Suppressor macrophage treated with lipopolysaccharide for 4 hours (primary cell): ENCODE results near the gene FAM167B.

Experiments
- DNase-seq: peaks from one replicate; pipeline ENCODE4 v3.0.0-alpha.2; 2020

The FAM167B gene

GRCh38 chr1:32246888-32247273, at the start of gene FAM167B:
FAM167B (plus strand) TSS chr1:32247222; CDS start chr1:32247422, 200 bp downstream.
- no peak for DNase-seq

DNA sequence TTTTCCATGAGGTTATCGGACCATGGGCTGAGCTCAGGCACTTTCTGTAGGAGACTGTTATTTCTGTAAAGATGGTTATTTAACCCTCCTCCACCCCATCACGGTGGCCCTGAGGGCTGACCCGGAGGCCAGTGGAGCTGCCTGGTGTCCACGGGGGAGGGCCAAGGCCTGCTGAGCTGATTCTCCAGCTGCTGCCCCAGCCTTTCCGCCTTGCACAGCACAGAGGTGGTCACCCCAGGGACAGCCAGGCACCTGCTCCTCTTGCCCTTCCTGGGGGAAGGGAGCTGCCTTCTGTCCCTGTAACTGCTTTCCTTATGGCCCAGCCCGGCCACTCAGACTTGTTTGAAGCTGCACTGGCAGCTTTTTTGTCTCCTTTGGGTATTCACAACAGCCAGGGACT, 49.2 kb upstream of the FAM167B start:
- no peak for DNase-seq

GRCh38 chr1:32198237-32199042, 48.6 kb upstream of the FAM167B start:
- no peak for DNase-seq

DNA sequence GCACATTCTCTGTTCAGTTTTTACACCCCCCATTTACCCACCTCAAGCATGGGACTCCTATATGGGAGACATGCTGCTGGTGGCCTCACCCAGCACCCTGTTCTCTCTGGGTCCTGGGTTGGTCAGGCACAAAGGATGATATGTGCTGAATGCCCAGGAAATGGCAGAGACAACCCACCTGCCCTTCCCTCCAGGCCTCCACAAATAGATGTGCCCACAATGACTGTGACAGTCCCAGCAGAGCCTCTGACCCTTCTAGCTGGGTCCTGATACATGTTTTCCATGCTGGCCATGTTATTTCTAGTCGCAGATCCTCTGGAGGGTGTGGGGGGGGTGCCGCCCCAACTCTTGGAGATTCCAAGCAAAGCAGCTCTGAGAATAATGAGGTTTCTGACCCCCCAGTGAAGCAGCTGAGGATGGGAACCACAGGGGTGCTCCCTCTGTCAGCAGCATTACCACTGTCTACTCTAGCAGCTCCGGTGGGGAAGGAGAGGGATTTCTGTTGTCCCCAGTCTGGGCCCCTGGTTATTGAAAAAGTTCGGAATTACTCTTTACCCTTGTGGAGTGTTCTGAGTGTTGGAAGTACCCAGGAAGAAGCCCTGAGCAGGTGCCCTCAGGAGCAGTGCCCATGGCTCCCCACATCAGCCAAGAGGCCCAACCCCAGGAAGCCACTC, 47.8 kb upstream of the FAM167B start:
- no peak for DNase-seq

DNA sequence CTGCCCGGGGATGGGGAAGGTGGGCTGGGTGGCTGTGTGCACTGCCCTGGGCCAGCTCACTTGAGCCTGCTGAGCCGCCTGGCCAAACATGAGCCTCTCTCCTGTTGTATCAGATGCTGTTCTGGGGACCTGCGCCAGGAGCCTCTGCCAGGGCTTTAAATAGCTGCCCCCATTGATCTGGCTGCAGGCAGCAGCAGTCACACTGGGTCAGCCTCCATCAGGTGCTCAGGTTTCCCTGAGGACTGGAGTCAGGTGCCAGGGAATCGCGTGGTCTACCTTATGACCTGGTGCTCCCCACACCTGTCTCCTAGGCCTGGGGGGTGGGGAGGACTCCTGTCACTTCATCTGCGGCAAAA, 47.3 kb upstream of the FAM167B start:
- DNase-seq = no peak

DNA sequence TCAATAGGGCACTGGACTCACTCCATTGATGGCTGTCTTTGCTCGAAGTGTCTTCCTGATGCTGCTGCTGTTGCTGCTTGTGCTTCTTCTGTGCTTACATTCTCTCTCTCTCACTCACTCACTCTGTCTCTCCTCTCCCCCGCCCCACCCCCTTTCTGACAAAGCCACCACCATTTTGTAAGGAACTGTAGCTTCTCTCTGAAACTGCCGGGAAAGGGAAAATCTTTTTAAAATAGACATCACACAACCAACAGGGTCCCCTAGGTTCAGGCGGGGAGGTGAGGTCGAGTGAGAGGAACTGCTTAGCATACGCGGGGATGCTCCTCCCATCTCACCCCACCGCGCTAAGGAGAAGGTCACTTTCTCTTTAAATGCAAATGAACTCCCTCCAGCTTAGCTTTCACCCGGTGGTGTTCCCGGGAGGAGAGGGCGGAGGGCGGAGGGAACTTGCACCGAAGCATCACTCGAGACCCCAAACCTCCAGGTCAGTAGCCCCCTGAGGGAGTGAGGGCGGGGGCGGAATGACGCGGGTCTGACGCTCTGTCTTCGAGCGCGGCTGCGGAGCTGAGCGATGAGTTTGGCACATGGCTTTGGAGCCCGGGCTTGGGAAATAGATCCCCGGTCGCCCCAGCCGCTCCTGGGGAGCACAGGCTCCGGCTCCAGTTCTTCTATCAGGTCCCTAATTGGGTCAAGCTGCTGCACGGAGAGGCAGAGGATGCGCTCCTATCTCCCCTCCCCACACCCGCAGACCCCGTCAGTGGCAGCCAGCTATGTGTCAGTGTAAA, 46.6 kb upstream of the FAM167B start, which contains the start of gene CCDC28B:
CCDC28B (plus strand) TSS at position 370 of the 785 bp plus-strand sequence. CDS start 1,341 bp downstream, outside the sequence.
- DNase-seq = peak; percentile 40

- peak; percentile 40 for DNase-seq
Observed at GRCh38 chr1:32201011-32201855, 45.8 kb upstream of the FAM167B start.

GRCh38 chr1:32204943-32205361, 42.1 kb upstream of the FAM167B start:
- no peak for DNase-seq

DNA sequence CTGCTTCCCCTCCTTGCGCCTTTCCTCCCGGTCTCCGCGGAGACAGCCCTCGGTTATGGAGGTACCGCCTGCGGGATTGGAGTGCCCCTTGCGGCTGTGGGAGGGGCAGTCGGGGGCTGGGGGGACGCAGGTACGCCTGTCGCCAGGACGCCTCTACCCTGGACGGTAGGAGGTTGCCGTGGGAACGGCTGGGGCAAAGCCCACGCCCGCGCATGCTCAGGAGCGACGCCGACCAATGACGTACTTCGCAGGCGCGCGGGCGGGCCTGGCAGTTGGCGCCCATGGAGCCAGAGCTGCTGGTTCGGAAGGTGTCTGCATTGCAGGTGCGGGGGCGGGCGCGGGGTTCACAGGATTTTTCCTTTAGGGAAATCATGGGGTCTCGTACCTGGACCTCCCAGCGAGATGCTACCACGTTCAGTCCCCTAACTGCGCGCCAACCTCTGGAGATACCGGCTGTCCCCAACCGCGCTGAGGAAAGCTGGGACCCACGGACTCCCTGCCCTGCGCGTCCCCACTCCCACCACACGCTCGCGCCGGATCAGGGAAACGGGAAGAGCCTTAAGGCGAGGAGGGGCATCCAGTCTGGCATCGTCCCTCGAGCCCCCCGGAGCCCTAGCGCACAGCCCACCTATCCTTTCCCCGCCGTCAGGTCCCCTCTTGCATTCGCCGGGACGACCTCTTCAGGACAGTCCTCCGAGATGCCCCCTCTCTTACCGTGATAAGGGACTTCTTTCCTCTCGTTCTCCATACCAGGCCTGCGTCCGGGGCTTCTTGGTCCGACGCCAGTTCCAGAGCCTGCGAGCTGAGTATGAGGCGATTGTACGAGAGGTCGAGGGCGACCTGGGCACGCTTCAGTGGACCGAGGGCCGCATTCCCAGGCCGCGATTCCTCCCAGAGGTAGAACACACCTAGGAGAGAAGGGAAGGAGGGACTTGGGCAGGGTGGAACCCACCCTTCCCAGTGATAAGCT, 41.3 kb upstream of the FAM167B start, which contains the start of gene IQCC:
IQCC (plus strand) TSS at position 271 of the 970 bp plus-strand sequence; CDS start at position 282, 11 bp downstream.
- peak; percentile 86 for DNase-seq

GRCh38 chr1:32208469-32208868, 38.6 kb upstream of the FAM167B start:
- DNase-seq = no peak

DNA sequence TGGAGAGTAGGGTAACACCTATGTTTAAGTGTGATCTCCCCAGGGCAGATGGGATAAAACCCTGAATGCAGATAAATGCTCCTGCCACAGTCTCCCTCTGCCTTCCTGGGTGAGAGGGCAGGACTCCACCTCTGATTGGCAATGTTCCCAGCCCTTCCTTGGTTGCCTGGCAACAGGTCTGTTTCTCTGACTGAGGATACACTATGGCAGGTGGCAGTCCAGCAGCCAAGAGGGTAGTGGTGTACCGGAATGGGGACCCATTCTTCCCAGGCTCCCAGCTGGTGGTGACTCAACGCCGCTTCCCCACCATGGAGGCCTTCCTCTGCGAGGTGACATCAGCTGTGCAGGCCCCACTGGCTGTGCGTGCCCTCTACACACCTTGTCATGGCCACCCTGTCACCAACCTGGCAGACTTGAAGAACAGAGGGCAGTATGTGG, 38.1 kb upstream of the FAM167B start, which contains the start of gene DCDC2B:
DCDC2B (plus strand) TSS at position 199 of the 438 bp plus-strand sequence; CDS start at position 204, 5 bp downstream.
- no peak for DNase-seq

- peak; percentile 76 for DNase-seq
Observed at GRCh38 chr1:32215629-32216480, 31.2 kb upstream of the FAM167B start.

DNA sequence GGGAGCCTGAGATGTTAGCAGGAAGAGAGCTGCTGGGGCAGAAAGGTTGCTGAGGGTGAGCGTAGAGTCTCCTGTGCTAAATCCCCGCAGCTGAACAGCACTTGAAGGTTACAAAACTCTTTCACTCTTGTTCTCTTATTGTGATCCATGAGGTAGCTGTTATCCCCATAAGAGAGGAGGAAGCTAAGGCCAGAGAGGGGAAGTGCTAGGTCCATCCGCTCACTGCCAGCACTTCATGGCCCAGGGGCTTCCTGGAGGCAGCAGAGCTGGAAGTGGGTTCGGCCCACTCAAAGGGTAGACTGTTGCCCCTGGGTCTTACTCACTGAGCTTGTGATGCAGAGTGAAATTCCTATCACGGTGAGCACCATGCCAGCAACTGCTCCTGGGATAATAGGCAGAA, 30.5 kb upstream of the FAM167B start:
- DNase-seq = no peak

- no peak for DNase-seq
Observed at GRCh38 chr1:32219022-32219421, 28.0 kb upstream of the FAM167B start.

DNA sequence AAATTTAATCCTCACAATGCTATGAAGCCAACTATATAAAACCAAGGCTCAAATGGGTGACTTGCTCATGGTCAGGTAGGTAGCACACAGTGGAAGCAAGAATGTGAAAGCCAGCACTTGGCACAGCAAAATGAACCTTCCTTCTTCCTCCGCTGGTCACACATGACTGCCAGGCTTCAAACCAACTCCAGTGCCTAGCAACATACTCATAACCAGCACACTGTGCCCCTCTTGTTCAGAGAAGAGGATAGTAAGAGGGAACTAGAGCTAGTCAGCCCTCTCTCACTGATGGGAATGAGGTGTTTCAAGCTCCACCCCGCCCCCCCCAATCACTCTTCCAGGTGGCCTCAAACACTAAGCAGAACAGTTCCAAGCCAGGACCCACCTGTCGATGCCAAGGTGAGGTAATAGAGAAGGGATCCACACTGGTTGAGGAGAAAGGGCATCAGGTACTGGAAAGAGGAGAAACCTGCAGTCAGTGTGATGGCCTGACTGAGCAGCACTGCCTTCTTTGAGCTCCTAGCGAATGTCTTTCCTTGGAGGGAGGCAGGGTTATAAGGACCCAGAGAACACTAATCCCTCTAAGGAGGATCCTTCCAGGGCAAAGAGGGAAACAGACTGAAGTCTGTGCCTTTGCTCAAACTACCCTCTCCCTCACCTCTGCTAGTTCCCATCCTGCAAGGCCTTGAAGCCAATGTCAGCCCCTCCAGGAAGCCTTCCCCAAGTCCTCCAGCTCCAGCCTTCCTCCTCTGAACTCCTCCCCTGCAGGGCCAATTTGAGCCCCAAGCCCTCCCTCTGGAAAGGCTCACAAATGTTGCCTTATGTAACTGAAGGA, 26.1 kb upstream of the FAM167B start:
- no peak for DNase-seq

DNA sequence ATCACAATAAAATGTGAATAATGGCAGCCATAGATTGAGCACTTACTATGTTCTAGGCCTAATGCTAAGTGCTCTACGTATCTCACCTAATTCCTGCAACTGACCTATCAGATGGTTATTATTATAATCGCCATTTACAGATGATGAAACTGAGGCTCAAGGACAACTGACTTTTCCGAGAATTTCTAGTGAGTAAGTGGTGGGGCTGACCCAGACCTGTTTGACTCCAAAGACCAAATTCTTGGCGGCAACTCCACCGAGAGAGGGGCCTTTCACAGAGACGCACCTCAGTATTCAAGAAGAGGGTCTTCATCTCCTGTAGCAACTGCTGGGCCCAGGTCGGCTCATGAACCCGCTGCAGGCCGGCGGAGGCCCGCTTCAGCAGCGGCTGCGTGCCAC, 25.4 kb upstream of the FAM167B start:
- DNase-seq = no peak

DNA sequence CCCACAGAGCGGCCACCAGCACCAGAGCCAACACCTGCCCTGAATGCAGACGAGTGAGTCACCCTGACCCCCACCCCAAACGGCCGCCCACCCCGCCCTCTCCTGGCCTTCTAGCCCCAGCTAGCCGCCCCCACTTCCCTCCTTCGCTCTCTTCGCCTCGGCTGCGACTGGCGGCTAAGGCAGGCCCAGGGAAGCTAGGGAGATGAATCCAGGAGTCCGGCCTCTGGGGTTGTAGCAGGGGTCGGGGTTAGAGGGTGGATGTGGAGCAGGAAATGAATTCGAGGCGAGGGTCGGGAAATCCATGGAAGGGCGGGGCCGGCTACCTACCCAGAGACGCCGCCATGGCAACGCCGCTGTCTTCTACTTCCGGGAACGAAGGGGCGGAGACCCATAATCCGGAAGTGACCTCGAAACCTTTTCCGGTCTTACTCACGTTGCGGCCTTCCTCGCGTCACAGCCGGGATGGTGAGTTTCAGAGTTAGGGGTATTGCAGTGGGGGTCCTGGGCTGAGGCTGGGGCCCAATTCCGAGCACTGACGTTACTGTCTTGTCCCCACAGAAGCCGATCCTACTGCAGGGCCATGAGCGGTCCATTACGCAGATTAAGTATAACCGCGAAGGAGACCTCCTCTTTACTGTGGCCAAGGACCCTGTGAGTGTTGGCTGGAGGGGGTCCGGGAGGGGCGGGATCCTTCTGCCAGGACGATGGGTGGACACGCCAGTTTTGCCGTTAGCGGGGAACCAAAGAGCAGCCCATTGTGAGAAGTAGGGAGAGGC, 24.9 kb upstream of the FAM167B start, which contains the start of the genes EIF3I and TMEM234:
EIF3I (plus strand) TSS at position 428 of the 776 bp plus-strand sequence; CDS start at position 463, 35 bp downstream.
TMEM234 (minus strand) TSS at position 374 of the 776 bp plus-strand sequence; CDS start at position 343, 31 bp downstream.
- DNase-seq = peak; percentile 96

DNA sequence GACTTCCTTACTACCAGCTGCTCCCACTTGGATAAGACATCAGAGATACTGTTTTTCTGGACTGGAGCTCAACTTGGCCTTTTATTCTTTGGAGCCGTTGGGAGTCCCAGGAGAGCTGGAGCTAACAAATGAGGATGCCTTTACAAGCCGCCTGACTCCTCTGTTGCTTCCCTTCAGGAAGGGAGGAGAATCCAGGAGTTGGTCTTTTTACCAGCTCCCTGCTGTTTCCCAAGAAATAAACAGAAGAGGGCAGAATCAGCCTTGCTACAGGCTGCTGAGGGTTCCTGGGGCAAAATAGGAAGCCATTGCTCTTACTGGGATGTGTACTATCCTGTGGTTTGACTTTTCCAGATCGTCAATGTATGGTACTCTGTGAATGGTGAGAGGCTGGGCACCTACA, 23.3 kb upstream of the FAM167B start:
- DNase-seq = no peak
